ENCODE measurements around the gene BMP6. TPM values are rescaled to one million over a fixed set of nuclear protein-coding genes. Genes with fewer than 3 reads are reported as not detected.

Gene BMP6
- polyA plus RNA-seq, 1 donor from 2014 or later, result 2.4 TPM

GRCh38 chr6:7773322-7773721 is 47.4 kb downstream of the BMP6 start:
- H3K9me3 ChIP-seq (ENCODE audit: low read length), result no peaks in the 10 kb centered on the region
- H4K20me1 ChIP-seq (ENCODE audit: insufficient read depth), result no peaks in the 10 kb centered on the region
- no peaks in the 10 kb centered on the region for H3F3A ChIP-seq (ENCODE audit: insufficient read depth, low read length, poor library complexity, severe bottlenecking)
- no peak overlapping the region for H3K4me2 ChIP-seq (ENCODE audit: low read length)
- TF ChIP-seq RAD21 (conservative IDR thresholded peaks at IDR 0.05) (no peak), MXI1 (conservative IDR thresholded peaks at IDR 0.05; ENCODE audit: poor library complexity, severe bottlenecking) (no peak), EP300 (conservative IDR thresholded peaks at IDR 0.05; ENCODE audit: poor library complexity, severe bottlenecking) (no peak), REST (IDR thresholded peaks at IDR 0.05; ENCODE audit: borderline replicate concordance) (no peak), EZH2 (IDR thresholded peaks at IDR 0.05; ENCODE audit: borderline replicate concordance, insufficient read depth, low read length, poor library complexity, severe bottlenecking) (no peak), POLR2AphosphoS5 (IDR thresholded peaks at IDR 0.05) (no peak), SMC3 (conservative IDR thresholded peaks at IDR 0.05; ENCODE audit: poor library complexity) (no peak), CTCF (IDR thresholded peaks at IDR 0.05; ENCODE audit: poor library complexity, severe bottlenecking) (no peak), TAF1 (IDR thresholded peaks at IDR 0.05; ENCODE audit: low read depth) (no peak)
- H3K36me3 ChIP-seq (ENCODE audit: insufficient read depth, low read length), result no peaks in the 10 kb centered on the region
- no peak overlapping the region for H3K27ac ChIP-seq (ENCODE audit: low read length)
- H2AFZ ChIP-seq (ENCODE audit: low read depth, low read length), result no peak overlapping the region
- no peak overlapping the region for H3K9ac ChIP-seq (ENCODE audit: low read length)
- H3K79me2 ChIP-seq (replicated peaks; ENCODE audit: insufficient read depth, low read length), result no peaks in the 10 kb centered on the region
- H3K4me3 ChIP-seq (ENCODE audit: low read length), result no peak overlapping the region
- no peaks in the 10 kb centered on the region for H3K27me3 ChIP-seq (ENCODE audit: insufficient read depth, low read depth, low read length)
- H3K9me2 ChIP-seq (ENCODE audit: insufficient read depth, low read length), result no peaks in the 10 kb centered on the region

GRCh38 chr6:7773914-7774313 is 48.0 kb downstream of the BMP6 start:
- no peaks in the 10 kb centered on the region for H3K9me3 ChIP-seq (ENCODE audit: low read length)
- no peak overlapping the region for H3K4me3 ChIP-seq (ENCODE audit: low read length)
- H4K20me1 ChIP-seq (ENCODE audit: insufficient read depth), result no peaks in the 10 kb centered on the region
- H3K4me2 ChIP-seq (ENCODE audit: low read length), result no peak overlapping the region
- no peaks in the 10 kb centered on the region for H3K9me2 ChIP-seq (ENCODE audit: insufficient read depth, low read length)
- no peaks in the 10 kb centered on the region for H3F3A ChIP-seq (ENCODE audit: insufficient read depth, low read length, poor library complexity, severe bottlenecking)
- H3K9ac ChIP-seq (ENCODE audit: low read length), result no peak overlapping the region
- no peaks in the 10 kb centered on the region for H3K27me3 ChIP-seq (ENCODE audit: insufficient read depth, low read depth, low read length)
- H2AFZ ChIP-seq (ENCODE audit: low read depth, low read length), result no peak overlapping the region
- no peak for TF ChIP-seq SMC3 (conservative IDR thresholded peaks at IDR 0.05; ENCODE audit: poor library complexity)
- TF ChIP-seq MXI1 (conservative IDR thresholded peaks at IDR 0.05; ENCODE audit: poor library complexity, severe bottlenecking), result no peak
- no peak for TF ChIP-seq POLR2AphosphoS5 (IDR thresholded peaks at IDR 0.05)
- no peak for TF ChIP-seq CTCF (IDR thresholded peaks at IDR 0.05; ENCODE audit: poor library complexity, severe bottlenecking)
- no peak for TF ChIP-seq EP300 (conservative IDR thresholded peaks at IDR 0.05; ENCODE audit: poor library complexity, severe bottlenecking)
- TF ChIP-seq RAD21 (conservative IDR thresholded peaks at IDR 0.05), result no peak
- TF ChIP-seq REST (IDR thresholded peaks at IDR 0.05; ENCODE audit: borderline replicate concordance), result no peak
- no peak for TF ChIP-seq TAF1 (IDR thresholded peaks at IDR 0.05; ENCODE audit: low read depth)
- TF ChIP-seq EZH2 (IDR thresholded peaks at IDR 0.05; ENCODE audit: borderline replicate concordance, insufficient read depth, low read length, poor library complexity, severe bottlenecking), result no peak
- no peak overlapping the region for H3K27ac ChIP-seq (ENCODE audit: low read length)
- H3K36me3 ChIP-seq (ENCODE audit: insufficient read depth, low read length), result no peaks in the 10 kb centered on the region
- no peaks in the 10 kb centered on the region for H3K79me2 ChIP-seq (replicated peaks; ENCODE audit: insufficient read depth, low read length)

Data from neural cell (in vitro differentiated cells).